ENCODE results near the gene PES1. TPM values are rescaled to one million over a fixed set of nuclear protein-coding genes. Genes with fewer than 3 reads are reported as not detected.
"Not testable (repeated sequence)": the region's sequence is repeated elsewhere in the genome, so short reads cannot be mapped to it uniquely, and the experiment has no call there.

PES1 gene
- total and polyA plus RNA-seq, 7 experiments from 2014 or later: 34.6 to 84.2 (median 56.3) TPM

- intact Hi-C loops (cut with micrococcal nuclease): no loop called here
- Mint-ChIP-seq H3K9me3 (peaks cover 0 to 1% (median 0%) of the 10 kb centered on the region in 11 donors), H3K4me1 (peaks cover 0 to 9% (median 4%) of the 10 kb centered on the region in 7 donors), H3K4me3 (peak overlapping the region in 5 of 10 donors; percentile 27 to 64 (median 45)), H3K27me3 (peaks cover 35 to 51% (median 47%) of the 10 kb centered on the region in 5 donors), H3K36me3 (no peaks in the 10 kb centered on the region), H3K27ac (no peak overlapping the region)
- Histone ChIP-seq H3K4me1 (ENCODE audit: control insufficient read depth in 2 of 2, insufficient read depth in 2 of 2, low read length in 2 of 2) (no peaks in the 10 kb centered on the region), H3K27me3 (ENCODE audit: control insufficient read depth in 2 of 2, insufficient read depth in 2 of 2, low read length in 2 of 2) (peaks cover 0 to 3% of the 10 kb centered on the region in 2 donors), H3K27ac (ENCODE audit: low read depth, low read length) (no peak overlapping the region), H3K9me3 (ENCODE audit: control insufficient read depth in 2 of 3, low read length in 3 of 3) (no peaks in the 10 kb centered on the region), H3K4me3 (ENCODE audit: low read length) (no peak overlapping the region), H3K36me3 (ENCODE audit: control insufficient read depth in 2 of 3, insufficient read depth in 3 of 3, low read length in 3 of 3) (no peaks in the 10 kb centered on the region)
- POLR2A ChIA-PET: no interaction called here
- ATAC-seq: no peak
- no peak for DNase-seq
- CTCF ChIA-PET: interaction anchor here (0.6 kb wide), 1 partner anchor 60 kb away, joined by 3 read pairs; no protein-coding TSS in a partner anchor
Measured at GRCh38 chr22:30541961-30542810, 49.5 kb downstream of the PES1 start.

DNA sequence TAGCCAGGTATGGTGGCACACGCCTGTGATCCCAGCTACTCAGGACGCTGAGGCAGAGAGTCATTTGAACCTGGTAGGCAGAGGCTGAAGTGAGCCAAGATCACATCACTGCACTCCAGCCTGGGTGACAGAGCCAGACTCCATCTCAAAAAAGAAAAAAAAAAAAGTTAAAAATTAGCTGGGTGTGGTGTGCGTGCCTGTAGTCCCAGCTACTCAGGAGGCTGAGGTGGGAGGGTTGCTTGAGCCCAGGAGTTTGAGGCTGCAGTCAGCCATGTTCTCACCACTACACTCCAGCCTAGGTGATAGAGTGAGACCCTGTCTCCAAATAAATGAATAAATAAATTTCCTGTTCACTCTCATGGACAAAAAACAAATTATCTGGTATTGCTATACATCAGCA lies 50.2 kb downstream of the PES1 start:
- Mint-ChIP-seq H3K27me3 (peaks cover 35 to 51% (median 43%) of the 10 kb centered on the region in 5 donors), H3K4me3 (peak overlapping the region in 5 of 10 donors; percentile 21 to 57 (median 34))
- H3K27me3 ChIP-seq (ENCODE audit: control insufficient read depth in 2 of 2, insufficient read depth in 2 of 2, low read length in 2 of 2); H3K4me1 Mint-ChIP-seq; H3K27ac Mint-ChIP-seq; POLR2A ChIA-PET; H3K4me1 ChIP-seq (ENCODE audit: control insufficient read depth in 2 of 2, insufficient read depth in 2 of 2, low read length in 2 of 2); ATAC-seq; H3K9me3 Mint-ChIP-seq; H3K4me3 ChIP-seq (ENCODE audit: low read length); H3K36me3 Mint-ChIP-seq; H3K9me3 ChIP-seq (ENCODE audit: control insufficient read depth in 2 of 3, low read length in 3 of 3); H3K36me3 ChIP-seq (ENCODE audit: control insufficient read depth in 2 of 3, insufficient read depth in 3 of 3, low read length in 3 of 3); intact Hi-C loops (cut with micrococcal nuclease); DNase-seq; H3K27ac ChIP-seq (ENCODE audit: low read depth, low read length): not testable (repeated sequence)
- CTCF ChIA-PET: interaction anchor here (0.6 to 0.7 kb wide), 3 partner anchors 60 to 599 kb away, joined by 3 to 4 read pairs (median 3); partner anchors contain the start of gene PLA2G3

DNA sequence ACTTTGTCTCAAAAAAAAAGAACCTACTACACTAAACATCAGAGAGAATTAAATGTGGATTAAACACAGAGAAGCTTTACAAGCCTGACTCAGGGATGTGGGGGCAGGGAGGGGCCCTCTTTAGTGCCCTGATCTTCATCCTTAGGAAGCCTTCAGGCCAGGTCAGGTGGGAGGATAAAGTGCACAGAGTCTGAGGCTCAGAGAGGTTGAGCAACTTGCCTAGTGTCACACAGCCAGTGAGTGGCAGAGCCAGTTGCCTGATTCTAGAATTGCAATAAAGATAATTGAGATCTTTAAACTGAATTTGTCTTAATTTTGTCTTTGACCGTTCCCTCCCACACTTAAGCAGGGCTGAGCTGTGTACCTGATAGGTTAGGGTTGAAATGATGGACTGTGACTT lies 52.3 kb downstream of the PES1 start:
- intact Hi-C loops (cut with micrococcal nuclease): no loop called here
- no peak overlapping the region for H3K27ac Mint-ChIP-seq
- Histone ChIP-seq H3K9me3 (ENCODE audit: control insufficient read depth in 2 of 3, low read length in 3 of 3) (no peaks in the 10 kb centered on the region), H3K36me3 (ENCODE audit: control insufficient read depth in 2 of 3, insufficient read depth in 3 of 3, low read length in 3 of 3) (no peaks in the 10 kb centered on the region), H3K4me1 (ENCODE audit: control insufficient read depth in 2 of 2, insufficient read depth in 2 of 2, low read length in 2 of 2) (no peaks in the 10 kb centered on the region), H3K4me3 (ENCODE audit: low read length) (no peak overlapping the region), H3K27me3 (ENCODE audit: control insufficient read depth in 2 of 2, insufficient read depth in 2 of 2, low read length in 2 of 2) (peaks cover 0 to 3% of the 10 kb centered on the region in 2 donors), H3K27ac (ENCODE audit: low read depth, low read length) (no peak overlapping the region)
- no peak for DNase-seq
- CTCF ChIA-PET: no interaction called here
- H3K27me3 Mint-ChIP-seq: peaks cover 29 to 45% (median 36%) of the 10 kb centered on the region in 5 donors
- no peak for ATAC-seq
- H3K36me3 Mint-ChIP-seq: no peaks in the 10 kb centered on the region
- POLR2A ChIA-PET: no interaction called here
- no peak overlapping the region for H3K4me3 Mint-ChIP-seq
- peaks cover 0 to 9% (median 6%) of the 10 kb centered on the region in 7 donors for H3K4me1 Mint-ChIP-seq
- no peaks in the 10 kb centered on the region for H3K9me3 Mint-ChIP-seq

DNA sequence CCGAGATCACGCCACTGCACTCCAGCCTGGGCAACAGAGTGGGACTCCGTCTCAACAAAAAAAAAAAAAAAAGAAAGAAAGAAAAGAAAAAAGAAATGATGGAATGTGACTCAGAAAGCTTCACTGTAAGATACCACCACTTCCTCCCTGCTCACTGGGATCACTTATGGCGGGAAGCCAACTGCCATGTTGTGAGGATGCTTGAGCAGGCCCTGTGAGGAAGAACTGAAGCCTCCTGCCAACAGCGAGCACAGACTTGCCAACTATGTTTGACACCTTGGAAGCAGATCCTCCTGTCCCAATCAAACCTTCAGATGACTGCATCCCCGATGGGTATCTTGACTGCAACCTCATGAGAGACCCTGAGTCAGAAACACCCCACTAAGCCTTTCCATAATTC lies 53.4 kb downstream of the PES1 start:
- H3K27ac Mint-ChIP-seq: no peak overlapping the region
- ChIA-PET CTCF (no interaction called here), POLR2A (no interaction called here)
- H3K4me3 Mint-ChIP-seq: no peak overlapping the region
- Histone ChIP-seq H3K9me3 (ENCODE audit: control insufficient read depth in 2 of 3, low read length in 3 of 3) (no peaks in the 10 kb centered on the region), H3K4me3 (ENCODE audit: low read length) (no peak overlapping the region), H3K27me3 (ENCODE audit: control insufficient read depth in 2 of 2, insufficient read depth in 2 of 2, low read length in 2 of 2) (peaks cover 0 to 3% of the 10 kb centered on the region in 2 donors), H3K4me1 (ENCODE audit: control insufficient read depth in 2 of 2, insufficient read depth in 2 of 2, low read length in 2 of 2) (no peaks in the 10 kb centered on the region), H3K27ac (ENCODE audit: low read depth, low read length) (no peak overlapping the region), H3K36me3 (ENCODE audit: control insufficient read depth in 2 of 3, insufficient read depth in 3 of 3, low read length in 3 of 3) (no peaks in the 10 kb centered on the region)
- peaks cover 0 to 9% (median 5%) of the 10 kb centered on the region in 7 donors for H3K4me1 Mint-ChIP-seq
- no peak for DNase-seq
- no peak for ATAC-seq
- H3K27me3 Mint-ChIP-seq: peaks cover 23 to 34% (median 29%) of the 10 kb centered on the region in 5 donors
- no peaks in the 10 kb centered on the region for H3K9me3 Mint-ChIP-seq
- intact Hi-C loops (cut with micrococcal nuclease): no loop called here
- no peaks in the 10 kb centered on the region for H3K36me3 Mint-ChIP-seq

GRCh38 chr22:30537083-30537731 lies 54.5 kb downstream of the PES1 start:
- CTCF ChIA-PET: no interaction called here
- Mint-ChIP-seq H3K36me3 (no peaks in the 10 kb centered on the region), H3K27me3 (peaks cover 16 to 27% (median 22%) of the 10 kb centered on the region in 5 donors), H3K4me3 (no peak overlapping the region), H3K27ac (no peak overlapping the region), H3K4me1 (peaks cover 0 to 6% (median 0%) of the 10 kb centered on the region in 7 donors), H3K9me3 (no peaks in the 10 kb centered on the region)
- Histone ChIP-seq H3K4me1 (ENCODE audit: control insufficient read depth in 2 of 2, insufficient read depth in 2 of 2, low read length in 2 of 2) (no peaks in the 10 kb centered on the region), H3K27me3 (ENCODE audit: control insufficient read depth in 2 of 2, insufficient read depth in 2 of 2, low read length in 2 of 2) (no peaks in the 10 kb centered on the region), H3K9me3 (ENCODE audit: control insufficient read depth in 2 of 3, low read length in 3 of 3) (no peaks in the 10 kb centered on the region), H3K36me3 (ENCODE audit: control insufficient read depth in 2 of 3, insufficient read depth in 3 of 3, low read length in 3 of 3) (no peaks in the 10 kb centered on the region), H3K27ac (ENCODE audit: low read depth, low read length) (no peak overlapping the region), H3K4me3 (ENCODE audit: low read length) (no peak overlapping the region)
- no peak for ATAC-seq
- intact Hi-C loops (cut with micrococcal nuclease): no loop called here
- DNase-seq: no peak
- POLR2A ChIA-PET: no interaction called here

GRCh38 chr22:30535182-30535581 lies 56.5 kb downstream of the PES1 start:
- no peaks in the 10 kb centered on the region for H3K27me3 ChIP-seq (ENCODE audit: control insufficient read depth in 2 of 2, insufficient read depth in 2 of 2, low read length in 2 of 2)
- H3K9me3 ChIP-seq (ENCODE audit: control insufficient read depth in 2 of 3, low read length in 3 of 3): no peaks in the 10 kb centered on the region
- no peak overlapping the region for H3K27ac Mint-ChIP-seq
- H3K4me1 Mint-ChIP-seq: peaks cover 0 to 3% (median 0%) of the 10 kb centered on the region in 7 donors
- ChIA-PET POLR2A (no interaction called here), CTCF (no interaction called here)
- H3K36me3 Mint-ChIP-seq: no peaks in the 10 kb centered on the region
- no peaks in the 10 kb centered on the region for H3K9me3 Mint-ChIP-seq
- ATAC-seq (no peak), DNase-seq (no peak)
- no peak overlapping the region for H3K4me3 ChIP-seq (ENCODE audit: low read length)
- H3K4me1 ChIP-seq (ENCODE audit: control insufficient read depth in 2 of 2, insufficient read depth in 2 of 2, low read length in 2 of 2): no peaks in the 10 kb centered on the region
- no peak overlapping the region for H3K4me3 Mint-ChIP-seq
- H3K27ac ChIP-seq (ENCODE audit: low read depth, low read length): no peak overlapping the region
- no peaks in the 10 kb centered on the region for H3K36me3 ChIP-seq (ENCODE audit: control insufficient read depth in 2 of 3, insufficient read depth in 3 of 3, low read length in 3 of 3)
- H3K27me3 Mint-ChIP-seq: peaks cover 7 to 15% (median 11%) of the 10 kb centered on the region in 5 donors
- intact Hi-C loops (cut with micrococcal nuclease): no loop called here

Measured in naive thymus-derived CD4-positive, alpha-beta T cell (primary cell).